NCI-H1105 treated with DMSO at 0.1 percent for 48 hours (cell line): ENCODE data around the gene OXTR.

Experiments used
- DNase-seq: peaks from one replicate; lab custom pipeline; 2025; lab: John Stamatoyannopoulos, UW

Gene OXTR

DNA sequence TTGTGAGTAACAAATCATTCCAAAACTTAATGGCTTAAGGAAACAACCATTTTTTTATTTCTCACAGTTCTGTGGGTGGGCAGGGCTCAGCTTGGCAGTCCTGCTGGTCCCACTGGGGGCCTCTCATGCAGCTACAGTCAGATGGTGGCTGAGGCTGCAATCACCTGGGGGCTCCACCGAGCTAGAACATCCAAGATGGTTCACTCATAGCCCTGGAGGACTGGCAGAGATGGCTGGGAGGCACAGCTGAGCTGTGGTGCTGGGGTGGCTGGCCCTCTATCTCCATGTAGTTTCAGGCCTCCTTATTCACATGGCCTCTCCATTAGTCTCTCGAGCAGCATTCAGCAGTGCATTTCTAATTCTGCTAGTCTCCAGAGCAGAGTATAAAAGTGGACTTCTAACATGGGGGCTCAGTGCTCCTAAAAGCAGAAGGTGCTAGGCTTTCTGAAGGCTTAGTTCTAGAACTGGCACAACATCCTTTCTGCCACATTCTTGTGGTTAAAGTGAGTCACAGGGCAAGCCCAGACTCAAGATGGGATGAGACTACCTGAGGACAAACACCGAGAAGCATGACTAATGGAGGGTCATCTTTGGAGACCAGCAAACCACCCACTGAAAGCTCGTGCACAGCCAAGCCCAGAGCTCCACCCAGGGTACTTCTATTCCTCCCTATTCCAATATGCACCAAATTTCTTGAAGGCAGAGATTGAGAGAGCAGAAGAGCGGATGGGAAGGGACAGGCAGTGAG, 29.5 kb downstream of the OXTR start:
- DNase-seq: no peak

DNA sequence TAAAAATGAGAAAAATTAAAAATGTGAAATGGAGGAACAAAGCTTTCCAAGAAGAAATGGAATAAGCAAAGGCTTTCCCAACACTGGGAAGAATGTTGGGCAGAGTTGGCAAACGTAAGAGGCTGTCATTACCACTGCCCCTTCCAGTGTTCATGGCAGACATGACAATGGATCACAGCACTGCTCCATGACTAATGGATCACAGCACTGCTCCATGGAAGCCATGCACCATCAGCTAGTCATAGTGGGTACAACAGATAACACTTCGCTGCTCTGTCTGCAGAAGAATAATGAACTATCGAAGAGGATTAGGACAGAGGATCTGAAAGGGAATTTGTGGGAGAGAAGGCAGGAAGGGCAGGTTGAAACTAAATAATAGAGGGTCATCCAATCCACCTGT, 30.8 kb downstream of the OXTR start:
- DNase-seq: no peak

DNA sequence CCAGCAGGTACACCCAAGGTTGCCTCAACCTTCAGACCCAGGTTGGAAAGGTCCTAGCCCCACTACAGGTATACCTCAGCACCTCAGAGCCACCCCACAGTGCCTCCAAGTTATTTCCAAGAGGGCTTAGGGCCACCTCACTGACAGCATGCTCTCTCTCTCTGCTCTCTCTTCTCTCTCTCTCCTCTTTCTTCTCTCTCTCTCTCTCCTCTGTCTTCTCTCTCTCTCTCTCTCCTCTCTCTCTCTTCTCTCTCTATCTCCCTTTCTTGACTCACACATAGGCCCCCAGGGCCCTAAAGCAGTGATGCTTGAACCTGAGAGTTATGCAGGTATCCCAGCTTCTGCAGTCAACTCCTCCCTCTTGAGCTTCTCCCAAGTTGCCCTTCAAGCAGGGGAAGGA, 31.6 kb downstream of the OXTR start:
- DNase-seq: no peak

DNA sequence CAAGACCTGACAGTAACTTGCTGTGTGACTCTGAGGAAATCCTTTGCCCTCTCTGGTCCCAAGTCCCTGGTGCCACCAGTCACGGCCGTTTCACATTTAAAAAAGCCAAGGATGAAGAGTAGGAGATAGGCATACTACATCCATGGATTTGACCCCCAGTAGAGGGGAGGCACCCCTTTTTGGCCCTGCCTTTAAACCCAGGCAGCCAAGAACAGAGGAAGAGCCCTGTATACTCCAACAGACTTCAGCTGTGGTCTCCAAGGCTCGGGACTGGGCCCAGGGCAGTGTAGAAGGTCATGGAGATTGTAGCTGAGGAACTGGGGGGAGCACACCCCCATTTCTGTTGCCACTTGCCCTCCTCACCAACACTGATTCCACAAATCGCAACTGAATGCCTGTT, 32.1 kb downstream of the OXTR start:
- no peak for DNase-seq

DNA sequence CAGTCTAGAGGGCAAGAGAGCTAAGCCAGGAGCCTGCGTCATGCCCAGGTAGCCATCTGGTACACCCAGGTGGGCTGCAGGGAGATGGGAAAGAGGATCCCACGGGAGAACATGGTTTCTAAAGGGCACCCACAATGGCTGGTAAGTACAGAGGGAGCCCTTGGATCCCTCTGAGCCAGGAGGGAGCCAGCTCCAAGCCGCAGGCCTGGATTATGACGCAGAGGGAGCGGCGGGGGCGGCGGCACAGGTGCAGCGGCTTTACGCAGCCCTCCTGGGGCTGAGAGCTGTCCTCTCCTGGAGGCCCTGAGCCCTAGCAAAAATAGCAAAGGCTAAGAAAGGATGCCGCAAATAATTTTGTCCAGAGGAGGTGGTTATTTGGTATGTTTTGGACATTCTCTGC, 33.0 kb downstream of the OXTR start:
- no peak for DNase-seq

DNA sequence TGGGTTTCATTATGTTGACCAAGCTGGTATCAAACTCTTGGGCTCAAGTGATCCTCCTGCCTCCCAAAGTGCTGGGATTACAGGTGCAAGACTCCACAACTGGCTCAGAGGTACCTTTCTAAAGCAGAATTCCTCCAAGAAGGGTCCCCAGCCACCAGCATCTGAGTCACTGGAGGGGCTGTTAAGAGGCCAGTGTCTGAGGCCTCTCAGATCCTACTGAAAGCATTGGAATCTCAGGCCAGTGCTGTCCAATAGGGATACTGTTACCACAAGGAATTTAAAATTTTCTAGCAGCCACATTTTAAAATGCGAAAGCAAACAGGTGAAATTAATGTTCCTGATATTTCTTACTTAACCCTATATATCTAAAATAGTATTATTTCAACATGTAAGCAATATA, 34.5 kb downstream of the OXTR start:
- no peak for DNase-seq

DNA sequence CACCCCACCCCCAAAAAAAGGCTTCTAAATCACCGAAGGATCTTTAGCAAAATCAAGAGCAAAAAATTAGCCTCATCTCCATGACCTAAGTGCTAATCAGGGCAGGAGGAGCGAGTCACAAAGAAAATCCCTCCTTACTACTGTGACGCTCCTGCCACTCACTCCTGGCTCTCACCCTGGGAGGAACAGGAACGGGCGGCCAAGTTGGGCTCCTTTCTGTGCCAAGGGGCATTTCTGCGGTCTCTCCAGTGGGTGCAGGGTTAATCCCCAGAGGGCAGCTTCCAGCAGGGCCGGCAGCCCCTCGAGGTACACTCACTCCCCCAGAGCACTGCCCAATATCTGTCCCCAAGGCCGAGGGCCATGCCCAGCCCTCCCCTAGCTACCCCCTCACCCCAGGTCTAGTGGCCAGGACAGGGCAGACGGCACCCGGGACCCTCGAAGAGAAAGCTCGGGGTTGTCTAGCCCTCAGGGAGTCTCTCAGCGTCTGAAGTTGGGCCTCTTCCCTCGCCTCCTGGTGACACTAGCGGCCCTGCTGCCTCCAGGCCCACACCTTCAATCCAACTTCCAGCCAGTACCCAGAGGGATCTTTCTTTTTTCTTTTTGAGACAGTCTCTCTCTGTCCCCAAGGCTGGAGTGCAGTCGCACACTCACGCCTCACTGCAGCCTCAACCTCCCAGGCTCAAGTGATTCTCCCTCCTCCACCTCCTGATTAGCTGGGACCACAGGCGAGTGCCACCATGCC, 35.1 kb downstream of the OXTR start:
- DNase-seq: no peak

DNA sequence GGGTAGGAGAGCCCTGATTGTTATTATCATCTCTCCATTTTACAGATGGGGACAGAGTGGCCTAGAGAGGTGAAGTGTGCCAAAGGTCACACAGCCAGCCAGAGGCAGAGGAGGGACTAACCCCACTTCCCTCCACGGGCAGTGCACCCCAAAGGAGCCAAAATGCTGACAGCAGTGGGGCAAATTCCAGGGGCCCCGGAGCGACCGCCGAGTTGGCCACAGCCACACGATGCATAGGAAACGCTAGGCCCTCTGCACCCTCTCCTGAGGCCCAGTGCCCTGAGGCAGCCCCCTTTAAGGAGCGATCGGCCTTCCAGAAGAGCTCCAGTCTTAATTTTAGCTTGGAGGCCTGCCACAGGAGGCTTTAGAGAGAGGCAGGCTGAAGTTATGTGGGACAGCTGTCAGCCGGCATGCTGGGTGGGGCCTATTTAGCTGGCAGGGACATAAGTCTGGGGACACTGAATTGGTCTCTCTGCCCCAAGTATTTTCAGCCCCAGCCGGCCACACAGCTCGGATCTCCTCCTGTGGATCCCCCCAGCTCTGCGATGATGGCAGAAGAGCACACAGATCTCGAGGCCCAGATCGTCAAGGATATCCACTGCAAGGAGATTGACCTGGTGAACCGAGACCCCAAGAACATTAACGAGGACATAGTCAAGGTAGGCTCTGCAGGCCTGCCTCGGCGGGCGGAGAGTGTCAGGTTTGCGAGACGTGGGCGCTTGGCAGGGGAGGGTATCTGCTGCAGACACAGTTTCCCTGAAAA, 35.9 kb downstream of the OXTR start, which contains the start of gene CAV3:
CAV3 (plus strand) TSS at position 471 of the 763 bp plus-strand sequence; CDS start at position 546, 75 bp downstream.
- no peak for DNase-seq

DNA sequence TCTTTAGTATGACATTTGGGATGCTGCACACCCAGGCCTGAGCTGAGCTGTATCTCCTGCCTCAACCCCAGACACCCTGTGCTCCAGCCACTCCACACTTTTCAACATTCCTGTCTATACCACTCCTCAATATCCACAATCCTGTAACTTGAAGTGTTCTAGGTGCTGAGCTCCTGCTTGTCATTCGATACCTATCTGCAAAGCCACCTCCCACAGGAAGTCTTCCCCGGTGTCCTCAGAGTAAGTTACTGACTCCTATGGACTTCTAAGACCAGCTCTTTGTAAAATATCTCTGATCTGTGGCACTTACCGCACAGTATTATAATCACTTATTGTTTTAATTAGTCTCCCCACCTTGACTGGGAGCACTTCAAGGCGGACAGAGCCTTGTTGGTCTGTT, 37.0 kb downstream of the OXTR start:
- DNase-seq: no peak

DNA sequence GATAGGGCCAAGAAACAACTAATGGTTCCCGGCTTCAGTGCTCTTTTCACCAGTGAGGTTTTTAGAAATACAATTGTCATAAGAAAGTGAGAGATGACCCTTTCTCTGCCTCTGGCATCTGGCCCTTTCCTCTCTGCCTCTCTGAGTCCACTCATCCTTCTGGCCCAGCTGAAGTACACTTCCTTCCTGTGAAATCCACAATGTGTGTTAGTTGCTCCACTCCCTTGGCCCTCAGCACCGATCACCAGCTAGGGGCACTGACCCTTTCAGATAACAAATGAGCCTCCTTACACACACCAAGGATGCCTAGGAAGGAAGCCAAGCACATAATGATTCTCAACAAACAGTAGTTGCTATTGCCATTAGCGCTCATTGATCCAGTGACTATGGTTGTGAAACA, 38.8 kb downstream of the OXTR start:
- DNase-seq: no peak

DNA sequence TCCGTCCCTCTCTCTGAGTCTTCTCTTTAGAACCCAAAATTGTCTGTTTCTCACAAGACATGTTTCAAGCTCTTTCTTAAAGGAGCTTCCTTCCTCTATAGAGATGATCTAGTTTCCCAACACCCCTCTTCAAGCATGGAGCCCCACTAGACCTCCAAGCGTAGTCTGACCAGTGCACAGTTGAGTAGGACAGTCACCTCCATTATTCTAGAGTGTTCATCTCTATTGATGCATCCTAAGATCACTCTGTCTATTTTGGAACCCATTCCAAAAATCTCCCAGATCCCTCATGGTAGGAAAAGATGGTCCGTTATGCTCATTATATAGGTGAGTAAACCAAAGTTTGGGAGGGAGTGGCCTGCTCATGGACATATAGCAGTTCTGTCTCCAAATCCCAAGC, 39.9 kb downstream of the OXTR start:
- no peak for DNase-seq

DNA sequence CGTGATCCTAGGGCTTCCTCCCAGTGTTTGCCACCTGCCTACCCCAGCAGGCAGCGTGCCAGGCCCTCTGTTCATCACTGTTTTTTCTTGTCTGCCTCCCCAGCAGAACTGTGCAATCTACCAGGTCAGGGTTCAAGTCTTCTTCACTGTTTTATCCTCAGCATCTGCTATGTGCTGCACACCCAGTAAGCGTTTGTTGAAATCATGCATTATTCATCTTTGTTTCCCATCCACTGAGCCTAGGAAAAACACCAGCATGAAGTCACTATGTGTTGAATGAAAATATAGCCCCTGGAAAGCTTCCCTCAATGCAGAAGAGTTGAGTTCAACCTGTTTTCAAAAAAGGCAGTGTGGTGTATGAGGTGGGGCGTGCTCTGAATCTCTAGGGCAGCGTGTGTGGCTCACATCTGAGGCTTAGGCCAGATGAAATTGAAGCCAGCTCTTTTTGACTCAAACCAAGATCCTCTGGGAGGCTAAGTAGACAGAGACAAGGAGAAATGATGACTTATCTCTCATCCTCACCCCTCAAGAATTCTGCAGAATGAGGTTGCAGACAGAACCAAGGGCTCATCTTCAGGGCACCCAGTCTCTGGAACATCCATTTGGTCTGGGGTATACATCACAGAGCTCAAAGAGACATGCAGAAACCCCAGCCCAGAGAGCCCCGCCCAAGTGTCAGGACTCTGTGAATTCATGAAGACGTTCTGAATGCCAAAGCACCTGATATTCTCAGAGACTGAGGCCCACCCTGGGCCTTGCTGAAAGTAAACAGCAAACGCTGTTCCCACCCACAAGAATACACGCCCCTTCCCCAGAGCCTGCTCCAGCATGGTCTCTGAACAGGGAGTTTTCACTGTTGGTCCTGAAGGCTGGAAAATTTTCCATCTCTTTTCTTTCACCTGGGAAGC, 41.6 kb downstream of the OXTR start:
- DNase-seq: peak; percentile 15

DNA sequence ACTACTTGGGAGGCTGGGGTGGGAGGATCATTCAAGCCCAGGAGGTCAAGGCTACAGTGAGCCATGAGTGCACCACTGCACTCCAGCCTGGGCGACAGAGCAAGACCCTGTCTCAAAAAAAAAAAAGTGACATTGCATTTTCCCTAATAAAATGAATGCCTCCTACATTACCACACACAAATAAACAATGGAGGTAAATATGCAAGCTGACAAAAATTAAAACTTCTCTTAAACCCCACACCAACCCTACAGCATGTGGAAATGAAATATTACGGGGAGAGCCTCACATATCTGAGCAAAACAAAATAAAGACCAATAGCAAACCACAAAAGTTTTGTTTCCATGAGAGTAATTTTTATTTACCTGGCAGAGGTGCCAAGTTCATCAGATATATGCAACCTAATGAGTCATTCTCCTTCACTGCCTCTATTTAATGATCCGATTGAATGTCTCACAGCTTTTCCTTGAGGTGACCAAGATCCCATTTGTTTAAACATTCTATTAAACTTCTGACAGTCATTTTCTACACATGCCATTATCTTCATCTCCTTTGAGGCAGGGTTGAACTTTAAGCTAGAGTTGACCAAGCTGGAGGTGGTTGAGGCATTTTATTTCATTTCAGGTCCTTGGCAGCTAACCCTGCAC, 45.2 kb downstream of the OXTR start:
- DNase-seq: no peak

DNA sequence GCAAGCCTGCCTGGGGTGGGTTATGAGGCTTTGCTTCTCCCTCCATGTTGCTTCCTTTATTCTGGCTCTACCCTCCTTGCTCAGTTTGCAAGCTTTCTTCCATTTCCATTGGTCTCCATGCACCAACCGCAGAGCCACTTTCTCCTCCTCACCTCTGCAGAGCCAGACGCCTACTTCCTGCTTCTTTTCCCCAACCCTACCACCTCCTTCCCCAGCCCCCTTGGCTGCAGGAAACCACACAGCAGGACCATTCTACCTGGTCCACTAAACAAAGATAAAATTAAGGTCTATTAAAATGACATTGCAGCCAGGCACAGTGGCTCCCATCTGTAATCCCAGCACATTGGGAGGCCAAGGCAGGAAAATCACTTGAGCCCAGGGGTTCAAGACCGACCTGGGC, 45.8 kb downstream of the OXTR start:
- DNase-seq: no peak

DNA sequence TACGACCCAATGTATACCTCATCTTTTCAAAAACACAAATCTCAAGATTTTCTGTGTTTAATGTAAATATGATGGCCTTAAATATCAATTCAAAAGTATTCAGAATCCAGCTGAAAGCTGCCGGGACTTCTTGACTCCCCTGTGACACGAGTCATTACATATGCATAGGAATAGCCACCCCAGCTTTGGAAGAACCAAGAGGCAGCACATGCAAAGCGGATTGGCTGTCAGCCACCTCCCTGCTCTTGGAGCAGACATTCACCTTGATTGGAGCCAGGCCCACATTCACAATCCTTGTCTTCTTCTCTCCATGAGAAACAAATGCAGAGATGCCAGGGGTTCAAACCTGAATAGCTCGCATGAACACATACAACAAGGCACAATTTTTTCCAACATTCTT, 46.6 kb downstream of the OXTR start:
- DNase-seq: no peak

DNA sequence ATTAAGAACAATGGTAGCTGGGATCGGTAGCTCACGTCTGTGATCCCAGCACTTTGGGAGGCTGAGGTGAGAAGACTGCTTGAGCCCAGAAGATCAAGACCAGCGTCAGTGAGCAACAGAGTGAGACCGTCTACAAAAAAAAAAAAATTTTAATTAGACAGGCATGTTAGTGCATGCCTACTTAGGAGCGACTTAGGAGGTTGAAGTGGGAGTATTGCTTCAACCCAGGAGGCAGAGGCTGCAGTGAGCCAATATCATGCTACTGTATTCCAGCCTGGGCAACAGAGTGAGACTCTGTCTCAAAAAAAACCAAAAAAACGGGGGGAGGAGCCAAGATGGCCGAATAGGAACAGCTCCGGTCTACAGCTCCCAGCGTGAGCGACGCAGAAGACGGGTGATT, 53.7 kb downstream of the OXTR start:
- DNase-seq: peak; percentile 54

DNA sequence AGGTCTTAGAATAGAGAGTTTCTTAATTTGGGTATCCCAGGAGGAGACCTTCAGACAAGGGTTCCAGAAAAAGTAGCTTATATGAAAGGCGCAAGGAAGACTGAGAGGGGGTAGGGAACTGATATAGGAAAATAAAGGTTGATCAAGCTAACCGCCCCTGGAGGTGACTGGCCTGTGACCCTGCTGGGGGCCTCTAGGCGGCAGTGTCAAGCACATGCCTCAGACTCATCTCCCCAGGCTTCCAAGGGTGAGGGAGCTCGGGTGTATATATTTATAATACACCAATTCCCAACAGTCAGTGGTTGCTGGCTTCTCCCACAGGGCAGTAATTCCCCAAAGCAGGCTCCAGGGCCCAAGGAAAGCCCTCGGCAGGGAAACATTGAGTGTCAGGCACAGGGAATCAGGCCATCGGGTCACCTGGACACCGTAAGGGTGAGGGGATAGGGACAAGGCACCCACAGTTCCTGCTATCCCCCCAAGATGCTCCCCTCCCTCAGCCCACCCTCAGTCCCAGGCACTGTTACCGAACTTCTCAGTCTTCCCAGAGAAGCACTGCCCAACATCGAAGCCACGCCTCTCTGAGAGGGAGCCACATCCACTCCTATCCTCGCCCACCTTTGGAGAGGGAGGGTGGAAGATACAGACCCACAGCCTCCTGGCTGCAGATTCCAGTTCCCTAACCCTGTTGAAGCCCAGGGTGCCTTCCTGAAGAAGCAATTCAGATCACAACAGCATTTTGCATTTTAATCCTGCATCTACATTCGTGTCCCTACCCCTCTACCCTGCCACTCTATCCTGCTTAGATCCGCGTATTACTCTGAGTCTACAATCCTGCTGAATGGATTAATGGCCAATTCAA, 55.3 kb downstream of the OXTR start:
- no peak for DNase-seq

DNA sequence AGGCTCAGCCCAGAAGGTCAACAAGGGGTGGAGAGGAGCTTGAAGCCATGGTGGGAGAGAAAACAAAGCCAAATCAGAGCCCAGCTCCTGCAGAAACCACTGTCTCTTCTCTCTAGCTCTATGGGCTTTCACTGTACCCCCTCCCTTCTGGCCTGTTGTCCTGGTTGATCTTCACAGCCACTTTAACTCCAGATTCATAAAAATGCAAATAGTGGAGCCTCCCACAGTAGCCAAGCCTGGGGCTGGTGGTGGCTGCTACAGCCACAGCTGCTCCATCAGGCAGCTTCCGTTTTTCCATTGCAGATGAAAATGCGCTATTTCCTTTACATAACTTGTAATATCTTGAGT, 56.5 kb downstream of the OXTR start:
- DNase-seq: no peak

DNA sequence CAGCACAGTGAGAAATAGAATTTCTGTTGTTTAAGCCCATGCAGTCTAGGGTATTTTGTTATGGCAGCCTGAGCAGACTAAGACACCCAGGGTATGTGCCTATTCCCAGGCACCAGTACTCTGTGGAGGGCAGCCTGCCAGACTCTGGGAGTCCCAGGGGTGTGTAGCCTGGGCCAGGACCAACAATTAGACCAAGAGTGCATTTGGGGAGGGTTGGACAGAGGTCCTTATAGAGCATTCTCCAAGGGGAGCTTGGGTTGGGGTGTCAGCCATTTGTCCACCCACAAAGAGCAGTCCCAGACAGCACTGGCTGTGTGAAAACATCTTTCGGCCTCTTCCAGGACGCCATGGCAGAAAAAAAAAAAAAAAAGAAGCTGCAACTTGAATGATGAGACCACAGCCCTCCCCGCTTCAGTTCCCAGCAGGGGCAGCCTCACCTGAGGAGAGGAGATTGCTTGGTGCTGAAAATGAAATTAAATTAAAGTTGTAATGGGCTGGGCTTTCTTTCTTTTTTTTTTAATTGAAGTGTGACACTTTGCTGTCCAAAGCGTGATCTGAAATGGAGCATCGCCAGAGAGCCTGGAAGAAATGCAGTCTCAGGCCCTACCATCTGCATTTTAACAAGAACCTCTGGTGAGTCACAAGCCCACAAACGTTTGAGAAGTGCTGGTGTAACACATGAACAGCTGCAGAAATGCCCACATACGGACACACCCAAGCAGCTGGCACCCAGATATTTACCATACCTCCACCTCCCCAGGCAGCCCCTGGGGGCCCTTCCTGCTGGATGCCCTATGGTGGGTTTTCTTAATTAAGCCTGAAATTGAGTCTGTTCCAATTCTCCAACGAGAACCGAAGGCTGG, 57.1 kb downstream of the OXTR start:
- DNase-seq: no peak
